Ishikawa (cell line): ENCODE measurements around the gene RRM2.

Experiments used
- CEBPB ChIP-seq: IDR thresholded peaks from 2 replicates; pipeline ENCODE4 v1.6.1; 2012
- CREB1 ChIP-seq: IDR thresholded peaks from 2 replicates; pipeline ENCODE4 v1.6.1; 2012; ENCODE audit warnings: low read depth
- EGR1 ChIP-seq: IDR thresholded peaks from 2 replicates; pipeline ENCODE4 v1.6.1; 2012
- EP300 ChIP-seq: IDR thresholded peaks from 2 replicates; pipeline ENCODE4 v1.6.1; 2012; ENCODE audit warnings: borderline replicate concordance
- FOXM1 ChIP-seq: IDR thresholded peaks from 2 replicates; pipeline ENCODE4 v1.6.1; 2012; ENCODE audit warnings: low read depth, borderline replicate concordance
- NFIC ChIP-seq: IDR thresholded peaks from 2 replicates; pipeline ENCODE4 v1.6.1; 2012
- RAD21 ChIP-seq: IDR thresholded peaks from 2 replicates; pipeline ENCODE4 v1.6.1; 2012; ENCODE audit warnings: low read depth
- TAF1 ChIP-seq: IDR thresholded peaks from 2 replicates; pipeline ENCODE4 v1.6.1; 2012; ENCODE audit warnings: low read depth, mild to moderate bottlenecking
- TCF12 ChIP-seq: IDR thresholded peaks from 2 replicates; pipeline ENCODE4 v1.6.1; 2012; ENCODE audit warnings: low read depth
- TEAD4 ChIP-seq: IDR thresholded peaks from 2 replicates; pipeline ENCODE4 v1.6.1; 2012
- YY1 ChIP-seq: IDR thresholded peaks from 2 replicates; pipeline ENCODE4 v1.6.1; 2012; ENCODE audit warnings: low read depth
- ZBTB7A ChIP-seq: IDR thresholded peaks from 2 replicates; pipeline ENCODE4 v1.6.1; 2012; ENCODE audit warnings: low read depth
- TF ChIP-seq, protein P1 (sequence below): IDR thresholded peaks from 2 replicates; pipeline ENCODE4 v1.6.1; 2012
- TF ChIP-seq, protein P2 (sequence below): IDR thresholded peaks from 2 replicates; pipeline ENCODE4 v1.6.1; 2012
- TF ChIP-seq, protein P3 (sequence below): IDR thresholded peaks from 2 replicates; pipeline ENCODE4 v1.6.1; 2012; ENCODE audit warnings: low read depth, mild to moderate bottlenecking

RRM2 gene

DNA sequence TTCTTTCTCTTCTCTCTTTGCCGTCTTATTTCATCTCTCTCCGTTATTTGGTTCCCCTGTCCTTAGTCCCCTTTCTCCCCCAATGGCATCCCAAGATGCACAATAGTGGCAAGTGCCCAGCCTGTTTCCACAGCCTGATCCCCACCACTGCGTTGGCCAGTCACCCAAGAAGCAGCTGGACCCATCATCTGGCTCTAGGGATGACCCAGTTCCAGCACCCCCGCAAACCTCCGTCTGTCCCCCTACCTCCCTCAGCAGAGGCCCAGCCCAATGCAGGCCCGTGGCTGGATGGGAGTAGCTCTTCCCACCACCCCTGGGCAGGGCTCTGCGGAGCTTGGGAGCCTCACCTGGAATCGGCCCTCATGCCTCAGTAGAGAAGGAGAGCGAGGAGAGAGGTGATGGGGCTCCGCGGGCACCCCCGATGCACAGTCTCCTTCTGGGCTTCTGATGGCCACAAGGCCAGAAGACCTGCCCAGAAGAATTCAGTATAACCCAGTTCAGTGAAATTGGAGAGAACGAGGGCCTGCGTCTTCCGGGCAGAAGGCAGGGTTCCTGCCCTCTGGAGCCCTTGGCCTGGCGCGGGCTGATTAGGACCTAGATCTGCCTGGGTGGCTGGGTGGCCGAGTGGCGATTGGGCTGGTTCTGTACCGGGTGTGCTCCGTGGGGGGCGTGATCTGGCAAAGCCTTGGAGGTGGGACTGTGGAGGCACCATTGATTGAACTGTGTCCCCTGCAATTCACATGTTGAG is 50.9 kb downstream of the RRM2 start:
- TF ChIP-seq EP300 (no peak), YY1 (no peak), ZBTB7A (no peak), FOXM1 (no peak), CEBPB (no peak), TCF12 (no peak), CREB1 (no peak), TEAD4 (no peak), NFIC (no peak), EGR1 (no peak), TAF1 (no peak), RAD21 (no peak)
- TF ChIP-seq, protein P1, sequence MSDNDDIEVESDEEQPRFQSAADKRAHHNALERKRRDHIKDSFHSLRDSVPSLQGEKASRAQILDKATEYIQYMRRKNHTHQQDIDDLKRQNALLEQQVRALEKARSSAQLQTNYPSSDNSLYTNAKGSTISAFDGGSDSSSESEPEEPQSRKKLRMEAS: no peak
- TF ChIP-seq, protein P2, sequence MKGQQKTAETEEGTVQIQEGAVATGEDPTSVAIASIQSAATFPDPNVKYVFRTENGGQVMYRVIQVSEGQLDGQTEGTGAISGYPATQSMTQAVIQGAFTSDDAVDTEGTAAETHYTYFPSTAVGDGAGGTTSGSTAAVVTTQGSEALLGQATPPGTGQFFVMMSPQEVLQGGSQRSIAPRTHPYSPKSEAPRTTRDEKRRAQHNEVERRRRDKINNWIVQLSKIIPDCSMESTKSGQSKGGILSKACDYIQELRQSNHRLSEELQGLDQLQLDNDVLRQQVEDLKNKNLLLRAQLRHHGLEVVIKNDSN: no peak
- TF ChIP-seq, protein P3, sequence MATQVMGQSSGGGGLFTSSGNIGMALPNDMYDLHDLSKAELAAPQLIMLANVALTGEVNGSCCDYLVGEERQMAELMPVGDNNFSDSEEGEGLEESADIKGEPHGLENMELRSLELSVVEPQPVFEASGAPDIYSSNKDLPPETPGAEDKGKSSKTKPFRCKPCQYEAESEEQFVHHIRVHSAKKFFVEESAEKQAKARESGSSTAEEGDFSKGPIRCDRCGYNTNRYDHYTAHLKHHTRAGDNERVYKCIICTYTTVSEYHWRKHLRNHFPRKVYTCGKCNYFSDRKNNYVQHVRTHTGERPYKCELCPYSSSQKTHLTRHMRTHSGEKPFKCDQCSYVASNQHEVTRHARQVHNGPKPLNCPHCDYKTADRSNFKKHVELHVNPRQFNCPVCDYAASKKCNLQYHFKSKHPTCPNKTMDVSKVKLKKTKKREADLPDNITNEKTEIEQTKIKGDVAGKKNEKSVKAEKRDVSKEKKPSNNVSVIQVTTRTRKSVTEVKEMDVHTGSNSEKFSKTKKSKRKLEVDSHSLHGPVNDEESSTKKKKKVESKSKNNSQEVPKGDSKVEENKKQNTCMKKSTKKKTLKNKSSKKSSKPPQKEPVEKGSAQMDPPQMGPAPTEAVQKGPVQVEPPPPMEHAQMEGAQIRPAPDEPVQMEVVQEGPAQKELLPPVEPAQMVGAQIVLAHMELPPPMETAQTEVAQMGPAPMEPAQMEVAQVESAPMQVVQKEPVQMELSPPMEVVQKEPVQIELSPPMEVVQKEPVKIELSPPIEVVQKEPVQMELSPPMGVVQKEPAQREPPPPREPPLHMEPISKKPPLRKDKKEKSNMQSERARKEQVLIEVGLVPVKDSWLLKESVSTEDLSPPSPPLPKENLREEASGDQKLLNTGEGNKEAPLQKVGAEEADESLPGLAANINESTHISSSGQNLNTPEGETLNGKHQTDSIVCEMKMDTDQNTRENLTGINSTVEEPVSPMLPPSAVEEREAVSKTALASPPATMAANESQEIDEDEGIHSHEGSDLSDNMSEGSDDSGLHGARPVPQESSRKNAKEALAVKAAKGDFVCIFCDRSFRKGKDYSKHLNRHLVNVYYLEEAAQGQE: no peak

DNA sequence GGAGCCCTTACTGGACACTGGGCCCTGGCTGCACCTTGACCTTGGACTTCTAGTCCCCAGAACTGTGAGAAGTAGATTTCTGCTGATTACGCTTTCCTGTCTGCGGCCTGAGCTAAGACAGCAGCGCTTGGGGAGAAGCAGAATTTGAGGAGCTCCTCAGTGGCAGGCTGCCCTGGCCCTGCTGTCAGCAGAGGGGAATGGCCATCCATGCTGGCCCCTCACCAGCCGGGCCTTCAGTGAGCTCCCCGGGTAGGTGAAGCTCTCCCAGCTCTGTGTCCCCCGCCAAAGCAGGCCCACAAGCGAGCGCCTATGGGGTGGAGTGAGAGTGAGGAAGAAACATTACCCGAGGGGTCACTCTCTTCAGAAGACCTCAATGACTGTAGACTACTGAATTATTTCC is 51.6 kb downstream of the RRM2 start:
- no peak for TF ChIP-seq EGR1
- TF ChIP-seq, protein P2: no peak

DNA sequence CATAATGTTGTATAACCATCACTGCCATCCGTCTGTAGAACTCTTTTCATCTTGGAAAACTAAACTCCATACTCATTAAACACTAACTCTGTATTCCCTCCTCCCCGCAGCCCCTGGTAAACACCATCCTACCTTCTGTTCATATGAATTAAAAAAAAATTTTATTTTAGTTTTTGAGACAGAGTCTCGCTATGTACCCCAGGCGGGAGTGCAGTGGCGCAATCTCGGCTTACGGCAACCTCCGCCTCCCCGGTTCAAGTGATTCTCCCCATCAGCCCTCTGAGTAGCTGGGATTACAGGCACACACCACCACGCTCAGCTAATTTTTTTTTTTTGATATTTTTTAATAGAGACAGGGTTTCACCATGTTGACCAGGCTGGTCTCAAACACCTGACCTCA is 52.9 kb downstream of the RRM2 start:
- no peak for TF ChIP-seq FOXM1
- no peak for TF ChIP-seq EP300
- no peak for TF ChIP-seq TAF1
- no peak for TF ChIP-seq EGR1

DNA sequence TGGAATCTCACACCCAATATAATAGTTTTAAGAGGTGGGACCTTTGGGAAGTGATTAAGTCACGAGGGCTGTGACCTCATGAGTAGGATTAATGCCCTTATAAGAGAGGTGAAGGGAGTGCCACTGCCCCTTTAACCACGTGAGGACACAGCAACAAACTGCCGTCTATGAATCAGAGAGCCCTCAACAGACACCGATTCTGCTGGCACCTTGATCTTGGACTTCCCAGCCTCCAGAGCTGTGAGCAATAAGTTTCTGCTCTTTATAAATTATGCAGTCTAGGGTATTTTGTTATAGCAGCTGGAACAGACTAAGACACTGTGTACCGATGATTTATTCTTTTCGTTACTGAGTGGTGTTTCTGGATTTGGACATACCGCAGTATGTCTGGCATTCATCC is 56.2 kb downstream of the RRM2 start:
- TF ChIP-seq TCF12 (no peak), YY1 (no peak), TEAD4 (no peak), RAD21 (no peak), CEBPB (no peak), FOXM1 (no peak), NFIC (no peak), TAF1 (no peak)
- TF ChIP-seq, protein P3: no peak

DNA sequence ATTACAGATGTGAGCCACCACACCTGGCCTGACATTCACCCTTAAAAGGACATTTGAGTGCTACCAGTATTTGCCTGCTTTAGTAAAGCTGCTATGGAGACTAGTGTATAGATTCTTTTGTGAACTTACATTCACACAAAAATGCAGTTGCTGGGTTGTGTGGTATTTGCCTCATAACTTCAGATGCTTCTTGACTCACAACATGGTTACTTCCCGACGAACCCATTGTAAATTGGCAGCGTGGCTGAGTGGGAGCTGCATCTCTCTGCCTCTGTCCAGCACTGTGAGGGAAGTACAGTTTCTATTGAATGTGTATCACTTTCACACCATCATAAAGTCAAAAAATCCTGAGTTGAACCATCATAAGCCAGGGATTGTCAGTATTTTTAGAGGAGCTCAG is 56.9 kb downstream of the RRM2 start:
- TF ChIP-seq, protein P3: peak; percentile 61; the same call in 1 of the 2 replicates
- no peak for TF ChIP-seq EGR1

DNA sequence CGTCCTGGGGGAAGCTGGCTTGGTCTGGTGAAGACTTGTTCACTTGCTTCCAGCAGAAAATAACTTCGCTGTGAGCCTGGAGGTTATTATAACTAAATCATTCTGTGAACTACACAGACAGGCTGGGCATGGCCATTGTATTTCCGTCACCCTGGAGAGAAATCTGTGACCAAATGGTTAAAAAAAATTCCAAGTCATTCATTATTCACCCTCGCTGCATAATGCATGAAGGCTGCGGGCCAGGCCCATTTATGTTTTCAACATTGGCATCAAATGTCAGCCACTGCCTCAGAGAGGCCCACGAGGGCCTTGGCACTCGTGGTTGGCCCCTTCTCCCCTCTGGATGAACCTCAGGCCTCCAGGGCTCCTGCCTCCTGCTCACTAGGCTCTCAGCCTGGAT is 57.7 kb downstream of the RRM2 start:
- TF ChIP-seq EGR1: no peak
- no peak for TF ChIP-seq ZBTB7A
- no peak for TF ChIP-seq TEAD4
- TF ChIP-seq, protein P3: no peak
- TF ChIP-seq, protein P1: no peak
- no peak for TF ChIP-seq NFIC
- TF ChIP-seq TAF1: no peak
